Fibroblast of skin of right quadriceps (primary cell): ENCODE data around the gene NT5C3B.
A peak's percentile ranks its signal among the peaks of the same experiment; 100 is the strongest.

Experiments
- DNase-seq: peaks from one replicate; pipeline ENCODE4 v3.0.0-alpha.2; 2013

Gene NT5C3B

DNA sequence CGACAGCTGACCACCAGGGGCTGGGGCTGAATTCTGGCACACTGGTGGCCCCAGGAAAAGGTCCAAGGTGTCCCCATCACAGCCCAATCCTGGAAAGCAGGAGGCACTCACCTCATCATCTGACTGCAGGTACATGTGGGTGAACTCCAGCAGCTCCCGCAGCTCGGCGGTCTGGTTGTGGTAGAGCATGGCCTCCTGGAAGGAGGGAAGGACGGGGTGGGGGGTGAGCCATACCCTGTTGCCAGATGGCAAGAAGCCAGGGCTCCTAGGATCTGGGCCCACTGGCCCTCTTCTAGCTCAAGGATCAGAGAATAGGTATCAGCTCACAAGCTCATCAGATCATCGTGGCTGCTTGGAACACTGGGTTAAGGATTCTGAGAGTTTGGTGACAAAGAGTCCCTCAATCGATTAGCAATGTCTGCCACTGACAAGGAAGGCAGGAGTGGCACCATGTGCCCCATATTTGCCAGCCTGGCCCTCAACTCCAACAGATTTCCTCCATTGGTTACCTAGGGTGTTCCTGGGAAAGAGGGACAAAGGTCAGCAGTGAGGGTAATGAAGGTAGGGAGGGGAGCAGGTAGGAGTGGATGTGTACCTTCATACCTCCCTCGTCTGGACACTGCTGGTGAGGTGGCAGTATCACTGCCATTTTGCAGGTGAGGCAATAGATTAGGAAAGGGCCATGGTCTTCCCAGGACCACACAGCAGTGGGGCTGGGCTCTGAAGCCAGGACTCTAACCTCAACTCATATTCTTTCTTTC, 29.2 kb downstream of the NT5C3B start:
- no peak for DNase-seq

- no peak for DNase-seq
These were observed 32.7 kb downstream of the NT5C3B start for GRCh38 chr17:41803049-41804020.

- peak; percentile 69 for DNase-seq
These were observed 34.4 kb downstream of the NT5C3B start for GRCh38 chr17:41801374-41802271.

DNA sequence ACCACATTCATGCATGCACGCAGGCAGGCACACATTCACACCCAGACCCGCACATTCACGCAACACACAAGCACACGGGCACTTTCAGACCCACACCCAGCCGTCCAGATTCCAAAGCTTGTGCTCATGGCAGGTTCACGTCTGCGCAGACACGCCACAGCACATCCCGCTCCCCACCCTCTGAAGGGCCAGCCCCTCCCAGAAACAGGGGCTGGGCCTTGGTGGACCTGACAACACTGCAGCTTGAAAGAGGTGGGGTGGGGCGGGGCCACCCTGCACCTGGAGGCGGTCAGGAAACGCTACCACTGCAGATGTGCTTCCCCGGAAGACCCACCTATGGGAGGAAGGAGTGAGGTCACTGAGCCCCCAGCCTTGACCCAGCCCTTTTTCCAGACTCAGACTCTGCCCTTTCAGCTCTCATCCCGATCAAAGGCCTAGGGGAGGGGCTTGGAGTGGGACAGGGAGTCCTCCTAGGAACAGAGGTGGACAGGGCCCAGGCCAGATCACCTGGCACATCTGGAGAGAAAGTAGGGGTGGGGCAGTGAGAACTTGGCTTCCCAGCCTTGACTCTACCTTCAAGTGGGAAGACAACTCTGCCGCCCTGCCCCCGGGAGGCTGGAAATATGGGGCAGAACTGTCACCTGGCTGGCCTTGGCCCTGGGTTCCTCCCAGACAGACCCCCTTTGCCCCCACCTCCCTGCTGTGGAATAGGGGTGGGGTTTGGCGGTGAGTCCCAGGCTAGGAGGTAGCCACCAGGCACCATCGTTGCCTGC, 35.2 kb downstream of the NT5C3B start:
- DNase-seq, result peak; percentile 65

DNA sequence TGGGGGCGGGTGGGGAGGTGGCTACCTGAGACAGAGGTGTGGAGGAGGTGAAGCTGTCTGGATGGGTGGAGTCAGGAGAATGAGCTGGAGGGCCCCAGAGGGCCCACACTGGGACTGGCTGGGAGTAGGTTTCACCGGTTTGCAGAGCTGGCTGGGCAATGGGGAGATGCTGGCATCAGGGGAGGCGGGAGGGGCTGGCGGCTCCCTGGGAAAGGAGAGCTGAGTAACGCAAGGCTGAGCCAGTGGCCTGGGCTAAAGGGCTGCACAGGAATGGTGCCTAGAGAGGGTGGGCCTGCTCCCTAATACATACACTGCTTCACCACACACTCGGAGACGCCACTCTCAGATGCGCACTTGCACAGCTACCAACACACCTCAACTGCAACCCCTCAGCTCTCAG, 36.7 kb downstream of the NT5C3B start:
- DNase-seq, result no peak

DNA sequence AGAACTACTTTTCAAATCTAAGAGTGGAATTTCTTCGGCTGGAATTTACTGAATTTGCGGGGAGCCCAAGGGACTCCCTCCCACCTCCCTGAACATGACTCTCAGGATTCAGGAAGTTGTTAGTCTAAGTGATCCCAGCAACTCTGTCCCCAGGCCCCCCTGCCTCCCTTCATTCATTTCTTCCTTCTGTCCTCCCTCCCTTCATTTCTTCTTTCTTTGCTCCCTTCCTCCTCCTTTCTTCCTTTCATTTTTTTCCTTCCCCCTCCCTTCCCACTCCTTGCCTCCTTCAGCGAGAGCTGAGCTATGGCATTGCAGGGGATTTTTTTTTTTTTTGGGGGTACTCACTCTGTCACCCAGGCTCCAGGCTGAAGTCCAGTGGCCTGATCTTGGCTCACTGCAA, 38.7 kb downstream of the NT5C3B start:
- no peak for DNase-seq

GRCh38 chr17:41796121-41796895, 39.7 kb downstream of the NT5C3B start:
- no peak for DNase-seq

- DNase-seq, result no peak
These were observed 41.5 kb downstream of the NT5C3B start for GRCh38 chr17:41794540-41794975.

DNA sequence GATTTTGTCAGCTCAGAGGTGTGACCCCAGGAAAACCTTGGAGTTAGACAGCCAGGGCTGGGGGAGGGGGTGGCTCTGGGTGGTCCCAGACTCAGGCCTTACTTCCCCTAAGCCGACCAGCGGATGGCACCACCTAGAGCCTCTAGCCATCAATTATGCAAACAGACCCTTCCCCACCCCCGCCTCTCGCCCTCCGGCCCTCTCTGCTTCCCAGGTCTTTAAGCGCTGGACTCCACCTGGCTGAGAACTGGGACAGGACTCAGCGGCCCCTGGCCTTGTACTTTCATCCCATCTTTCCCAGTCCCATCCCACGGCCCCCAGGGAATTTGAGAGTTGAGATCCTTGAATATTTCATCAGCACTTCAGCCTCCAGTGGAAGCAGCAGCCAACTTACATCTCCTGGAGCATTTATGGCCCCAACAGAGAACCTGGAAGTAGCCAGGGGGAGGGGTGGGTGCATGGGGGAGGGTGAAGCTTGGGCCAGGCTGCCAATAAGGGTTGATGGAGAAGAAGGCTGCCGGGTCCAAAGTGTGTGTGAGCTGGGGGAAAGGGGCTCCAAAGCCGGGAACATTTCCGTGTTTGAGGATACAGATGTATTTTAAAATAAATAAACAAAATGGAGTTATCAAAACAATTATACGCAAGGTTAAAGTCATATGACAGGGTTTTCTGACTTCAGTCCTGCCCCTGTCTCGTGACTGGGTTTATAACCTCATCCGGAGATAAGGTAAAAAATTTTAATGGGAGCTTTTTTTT, 42.1 kb downstream of the NT5C3B start:
- DNase-seq, result peak; percentile 48

GRCh38 chr17:41792845-41793783, 42.9 kb downstream of the NT5C3B start:
- DNase-seq, result peak; percentile 39

GRCh38 chr17:41787021-41787418, 49.0 kb downstream of the NT5C3B start:
- DNase-seq, result no peak

- DNase-seq, result peak; percentile 99
These were observed 49.6 kb downstream of the NT5C3B start, which contains the start of gene JUP for GRCh38 chr17:41786227-41787020. TSS of gene JUP (minus strand) at chr17:41786711. CDS start at chr17:41771854, 14,857 bp downstream.

DNA sequence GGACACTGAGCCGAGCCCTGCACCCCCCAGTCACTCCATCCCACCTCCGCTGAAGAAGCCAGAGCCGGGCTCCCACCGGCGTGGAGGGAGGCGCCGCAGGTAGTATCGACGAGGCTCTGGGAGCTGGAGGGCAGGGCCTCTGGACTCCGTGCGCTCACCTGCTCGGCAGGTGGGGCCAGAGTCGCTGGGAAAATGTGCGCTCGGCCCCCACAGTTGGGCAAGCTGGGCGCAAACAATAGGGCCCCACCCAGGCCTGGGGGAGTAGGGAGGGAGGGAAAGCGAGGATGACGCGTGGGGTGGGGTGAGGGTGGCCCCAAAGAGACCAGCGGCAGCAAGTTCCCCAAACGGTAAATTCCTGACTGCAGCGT, 50.2 kb downstream of the NT5C3B start:
- DNase-seq, result no peak

DNA sequence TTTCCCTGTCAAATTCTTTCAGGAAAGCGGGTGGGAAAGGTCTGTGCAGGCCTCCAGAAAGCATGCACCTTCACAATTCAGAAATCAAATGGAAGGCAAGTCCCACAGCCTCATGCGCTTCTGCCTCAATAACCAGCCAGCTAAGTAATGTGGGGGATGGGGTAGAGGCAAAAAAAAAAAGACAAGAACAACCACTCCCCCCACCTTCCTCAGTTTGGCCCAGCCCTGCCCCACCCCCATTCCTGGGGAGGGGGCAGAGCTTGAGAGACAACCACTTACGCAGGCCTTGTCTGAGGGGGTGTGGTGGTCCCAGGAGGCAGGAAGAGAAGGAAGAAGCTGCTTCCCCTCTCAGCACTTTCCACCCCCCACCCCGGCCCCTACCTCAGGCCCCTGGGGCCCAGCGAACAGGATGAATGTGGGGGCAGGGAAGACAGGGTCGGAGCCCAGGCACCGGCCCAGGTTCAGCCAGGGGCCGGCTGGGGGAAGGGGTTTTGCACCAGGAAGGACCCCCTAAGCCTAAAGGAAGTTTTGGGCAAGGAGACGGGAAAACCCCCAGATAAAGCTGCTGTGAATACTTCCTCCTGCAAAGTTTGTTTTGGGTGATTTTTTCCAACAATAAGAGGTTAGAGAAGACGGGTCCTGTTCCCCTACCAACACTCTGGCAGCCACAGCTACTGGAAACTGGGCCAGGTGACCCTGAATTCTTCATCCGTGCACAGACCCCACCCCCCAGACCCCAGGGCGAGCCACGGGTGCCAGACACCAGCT, 50.8 kb downstream of the NT5C3B start:
- no peak for DNase-seq

DNA sequence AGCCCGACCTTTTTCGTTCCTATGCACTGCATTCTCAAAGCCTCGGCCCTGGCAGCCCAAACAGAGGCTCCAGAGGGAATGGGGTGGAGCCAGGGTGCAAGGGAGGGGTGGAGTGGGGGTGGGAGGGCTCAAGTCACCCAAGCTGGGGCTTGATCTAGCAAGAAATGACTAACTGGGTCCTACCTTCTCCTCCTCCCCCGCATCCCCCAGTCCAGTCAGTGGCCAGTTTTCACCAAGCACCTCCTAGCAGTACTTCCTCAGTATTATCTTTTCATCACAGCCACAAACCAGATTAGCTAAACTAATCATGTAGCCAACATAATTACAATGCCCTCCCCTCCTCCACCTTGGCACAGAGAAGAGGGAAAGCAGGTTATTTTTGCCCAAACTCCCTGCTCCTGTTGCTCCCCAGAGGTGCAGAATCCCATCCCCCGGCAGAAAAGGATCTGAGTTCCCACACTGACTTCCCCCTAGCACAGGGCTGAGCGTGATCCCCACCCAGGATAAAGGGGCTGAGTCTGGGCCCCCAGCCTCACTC, 51.8 kb downstream of the NT5C3B start:
- DNase-seq, result peak; percentile 44

DNA sequence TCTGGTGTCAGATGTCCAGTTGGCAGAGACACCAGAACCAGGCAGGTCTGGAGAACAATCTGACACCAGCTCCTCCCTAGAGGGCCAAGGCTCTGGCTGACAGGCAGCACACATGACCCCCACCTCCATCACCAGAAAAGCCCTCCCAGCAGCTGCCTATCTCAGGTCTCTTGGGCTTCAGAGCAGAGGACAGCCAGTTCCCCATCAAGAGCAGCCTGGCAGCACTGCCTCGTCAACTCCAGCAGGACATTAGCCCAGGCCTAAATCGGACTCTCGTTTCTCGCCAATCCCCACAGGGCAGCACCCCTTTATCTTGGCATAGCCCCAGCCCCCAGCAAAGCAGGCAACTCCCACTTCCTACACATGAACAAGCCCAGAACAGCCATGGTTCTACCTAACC, 53.9 kb downstream of the NT5C3B start:
- DNase-seq, result no peak
